Measurements from ENCODE around the gene MICAL2. TPM values are rescaled to one million over a fixed set of nuclear protein-coding genes. Genes with fewer than 3 reads are reported as not detected.

MICAL2 gene
- total and polyA plus RNA-seq, 2 of the 8 experiments (the other 6 are each of a cell fraction or from before 2014, with no cell fraction given), result 1.3 to 4.1 TPM

- Histone ChIP-seq H2BK20ac (ENCODE audit: low read length) (no peak overlapping the region), H3K4ac (replicated peaks; ENCODE audit: insufficient read length, low read depth, low read length) (no peak overlapping the region), H3K4me1 (replicated peaks in 1 of 4; ENCODE audit: control insufficient read depth in 3 of 4, insufficient read depth in 4 of 4, low read length in 3 of 4) (peaks cover 0 to 4% (median 0%) of the 10 kb centered on the region in 4 experiments; a peak in 2 of 7 replicates), H2AFZ (ENCODE audit: low read length) (no peak overlapping the region), H3K79me2 (ENCODE audit: control insufficient read depth in 1 of 2, insufficient read depth in 2 of 2, low read length in 2 of 2) (no peaks in the 10 kb centered on the region), H3K9ac (replicated peaks in 1 of 4; ENCODE audit: extremely low read depth in 1 of 4, low read depth in 3 of 4, low read length in 3 of 4) (no peak overlapping the region), H3K14ac (ENCODE audit: insufficient read length) (no peak overlapping the region), H4K5ac (ENCODE audit: insufficient read length, low read depth, low read length) (no peak overlapping the region), H3K9me3 (ENCODE audit: insufficient read depth in 2 of 2, low read depth in 1 of 2, low read length in 1 of 2) (no peaks in the 10 kb centered on the region), H3K56ac (replicated peaks; ENCODE audit: insufficient read length, low read depth, low read length) (no peak overlapping the region), H3K27me3 (replicated peaks in 1 of 4; ENCODE audit: control insufficient read depth in 3 of 4, extremely low read depth in 1 of 4, insufficient read depth in 3 of 4, low read length in 3 of 4) (no peaks in the 10 kb centered on the region), H2BK15ac (ENCODE audit: low read length) (no peak overlapping the region), H4K91ac (replicated peaks; ENCODE audit: insufficient read length, low read length) (no peak overlapping the region), H3K36me3 (ENCODE audit: control insufficient read depth in 2 of 4, insufficient read depth in 4 of 4, low read length in 3 of 4) (no peaks in the 10 kb centered on the region), H4K8ac (ENCODE audit: extremely low read depth, insufficient read depth, low read length) (no peak overlapping the region), H2AK5ac (ENCODE audit: low read depth, low read length) (no peak overlapping the region), H3K23ac (ENCODE audit: insufficient read length) (no peak overlapping the region), H3K79me1 (ENCODE audit: low read depth, low read length) (no peaks in the 10 kb centered on the region), H3K4me2 (ENCODE audit: insufficient read depth in 1 of 2, low read depth in 2 of 2, low read length in 2 of 2) (no peak overlapping the region), H2BK120ac (replicated peaks; ENCODE audit: low read depth, low read length) (no peak overlapping the region), H3K18ac (ENCODE audit: extremely low read depth, low read length) (no peak overlapping the region), H4K20me1 (replicated peaks in 1 of 2; ENCODE audit: control insufficient read depth in 1 of 2, insufficient read depth in 2 of 2, low read length in 2 of 2) (no peaks in the 10 kb centered on the region), H3K4me3 (ENCODE audit: extremely low read depth in 1 of 4, insufficient read depth in 2 of 4, low read depth in 3 of 4, low read length in 4 of 4) (no peak overlapping the region), H3K23me2 (ENCODE audit: low read depth, low read length) (no peaks in the 10 kb centered on the region), H3K27ac (ENCODE audit: low read depth, low read length) (no peak overlapping the region), H2BK12ac (ENCODE audit: low read depth, low read length) (no peak overlapping the region), H2BK5ac (ENCODE audit: low read depth, low read length) (no peak overlapping the region)
- POLR2A ChIA-PET (ENCODE audit: partially characterized antibody), result no interaction called here
- CTCF ChIA-PET (ENCODE audit: partially characterized antibody), result interaction anchor here (0.6 to 22.1 kb wide), 8 partner anchors 9 to 219 kb away, joined by 3 to 403 read pairs (median 5); no protein-coding TSS in a partner anchor
- 81% methylated on average over 3 of the region's 3 CpGs; no CpG with 5 or more reads in 1 of the 2 experiments for WGBS, 2 experiments (ENCODE audit: extremely low coverage in 1 of 2, insufficient coverage in 1 of 2, insufficient read length in 1 of 2, insufficient replicate concordance in 2 of 2, low coverage in 1 of 2, low lambda C conversion rate in 2 of 2, missing lambda C conversion rate in 1 of 2)
- FAIRE-seq (no peak), DNase-seq (ENCODE audit: low read depth in 1 of 2, low spot score in 2 of 2) (no peak)
- TF ChIP-seq TAF1 (IDR thresholded peaks at IDR 0.05; ENCODE audit: low read depth, low read length) (no peak), RXRA (IDR thresholded peaks at IDR 0.05; ENCODE audit: insufficient read depth, low read depth, low read length) (no peak), NRF1 (IDR thresholded peaks at IDR 0.05; ENCODE audit: low read depth, low read length) (no peak), FOSL1 (IDR thresholded peaks at IDR 0.05; ENCODE audit: insufficient read depth, low read depth, low read length) (no peak), ZNF274 (IDR thresholded peaks at IDR 0.05; ENCODE audit: borderline replicate concordance, extremely low read depth, low read length) (no peak), SAP30 (IDR thresholded peaks at IDR 0.05; ENCODE audit: insufficient read depth, insufficient replicate concordance, low read length) (no peak), CTBP2 (IDR thresholded peaks at IDR 0.05; ENCODE audit: borderline replicate concordance, insufficient read depth, insufficient read length, low read length) (no peak), POU5F1 (IDR thresholded peaks at IDR 0.05; ENCODE audit: low read depth, low read length) (no peak), POLR2AphosphoS5 (IDR thresholded peaks at IDR 0.05; ENCODE audit: low read depth, low read length) (no peak), YY1 (IDR thresholded peaks at IDR 0.05; ENCODE audit: low read depth, low read length) (no peak), GTF2F1 (IDR thresholded peaks at IDR 0.05; ENCODE audit: borderline replicate concordance, low read depth, low read length) (no peak), KDM4A (IDR thresholded peaks at IDR 0.05; ENCODE audit: low read depth, low read length, severe bottlenecking) (no peak), JUND (IDR thresholded peaks at IDR 0.05; ENCODE audit: low read length) (no peak), SIRT6 (IDR thresholded peaks at IDR 0.05; ENCODE audit: low read length) (no peak), RBBP5 (IDR thresholded peaks at IDR 0.05; ENCODE audit: borderline replicate concordance, low read depth, low read length) (no peak), TEAD4 (IDR thresholded peaks at IDR 0.05; ENCODE audit: low read depth, low read length) (no peak)
These were observed 158.7 kb downstream of the MICAL2 start for GRCh38 chr11:12269104-12269441.

Measured in H1 (cell line).